ENCODE results near the gene EGFLAM.

The EGFLAM gene

GRCh38 chr5:38371596-38371995 is 113.2 kb downstream of the EGFLAM start:
- no peak for DNase-seq (ENCODE audit: low read depth in 2 of 2, low spot score in 1 of 2)

- DNase-seq (ENCODE audit: low read depth in 2 of 2, low spot score in 1 of 2): no peak
These were observed 115.4 kb downstream of the EGFLAM start for GRCh38 chr5:38373743-38374142.

- DNase-seq (ENCODE audit: low read depth in 2 of 2, low spot score in 1 of 2): no peak
These were observed 117.1 kb downstream of the EGFLAM start for GRCh38 chr5:38375423-38375822.

- DNase-seq (ENCODE audit: low read depth in 2 of 2, low spot score in 1 of 2): no peak
These were observed 118.0 kb downstream of the EGFLAM start for GRCh38 chr5:38376404-38376803.

- DNase-seq (ENCODE audit: low read depth in 2 of 2, low spot score in 1 of 2): no peak
These were observed 120.2 kb downstream of the EGFLAM start for GRCh38 chr5:38378579-38378978.

- no peak for DNase-seq (ENCODE audit: low read depth in 2 of 2, low spot score in 1 of 2)
These were observed 121.1 kb downstream of the EGFLAM start for GRCh38 chr5:38379350-38379937.

- DNase-seq (ENCODE audit: low read depth in 2 of 2, low spot score in 1 of 2): no peak
These were observed 122.2 kb downstream of the EGFLAM start for GRCh38 chr5:38380537-38380936.

- no peak for DNase-seq (ENCODE audit: low read depth in 2 of 2, low spot score in 1 of 2)
These were observed 123.0 kb downstream of the EGFLAM start for GRCh38 chr5:38381361-38381760.

- peak in 1 of 2 donors; percentile 1 for DNase-seq (ENCODE audit: low read depth in 2 of 2, low spot score in 1 of 2)
These were observed 124.5 kb downstream of the EGFLAM start for GRCh38 chr5:38382898-38383297.

GRCh38 chr5:38383701-38384100 is 125.3 kb downstream of the EGFLAM start:
- DNase-seq (ENCODE audit: low read depth in 2 of 2, low spot score in 1 of 2): no peak

GRCh38 chr5:38384396-38384795 is 126.0 kb downstream of the EGFLAM start:
- no peak for DNase-seq (ENCODE audit: low read depth in 2 of 2, low spot score in 1 of 2)

GRCh38 chr5:38387161-38387560 is 128.8 kb downstream of the EGFLAM start:
- DNase-seq (ENCODE audit: low read depth in 2 of 2, low spot score in 1 of 2): no peak

GRCh38 chr5:38393636-38394035 is 135.3 kb downstream of the EGFLAM start:
- no peak for DNase-seq (ENCODE audit: low read depth in 2 of 2, low spot score in 1 of 2)

GRCh38 chr5:38396766-38397165 is 138.4 kb downstream of the EGFLAM start:
- no peak for DNase-seq (ENCODE audit: low read depth in 2 of 2, low spot score in 1 of 2)

- DNase-seq (ENCODE audit: low read depth in 2 of 2, low spot score in 1 of 2): no peak
These were observed 142.0 kb downstream of the EGFLAM start for GRCh38 chr5:38400365-38400764.

- DNase-seq (ENCODE audit: low read depth in 2 of 2, low spot score in 1 of 2): no peak
These were observed 142.8 kb downstream of the EGFLAM start for GRCh38 chr5:38401145-38401544.

GRCh38 chr5:38403406-38403805 is 145.0 kb downstream of the EGFLAM start:
- DNase-seq (ENCODE audit: low read depth in 2 of 2, low spot score in 1 of 2): no peak

- DNase-seq (ENCODE audit: low read depth in 2 of 2, low spot score in 1 of 2): no peak
These were observed 145.7 kb downstream of the EGFLAM start for GRCh38 chr5:38403877-38404635.

GRCh38 chr5:38404667-38405276 is 146.4 kb downstream of the EGFLAM start:
- no peak for DNase-seq (ENCODE audit: low read depth in 2 of 2, low spot score in 1 of 2)

- no peak for DNase-seq (ENCODE audit: low read depth in 2 of 2, low spot score in 1 of 2)
These were observed 150.3 kb downstream of the EGFLAM start for GRCh38 chr5:38408446-38409198.

- no peak for DNase-seq (ENCODE audit: low read depth in 2 of 2, low spot score in 1 of 2)
These were observed 152.1 kb downstream of the EGFLAM start for GRCh38 chr5:38410304-38410990.

Measured in stimulated activated CD8-positive, alpha-beta memory T cell treated with anti-CD3 and anti-CD28 coated beads, Interleukin-4, amount 100 ng/mL, for 4 hours (primary cell).